IMR-90 (cell line): Measurements from ENCODE around the gene SUV39H2.

Experiments
- BHLHE40 ChIP-seq: fragments of 150-350 bp; IDR thresholded peaks from 2 replicates; pipeline ENCODE4 v1.6.1; 2016; ENCODE audit warnings: mild to moderate bottlenecking, low read depth, low read length
- CEBPB ChIP-seq: IDR thresholded peaks from 2 replicates; pipeline ENCODE4 v1.6.1; 2012; ENCODE audit warnings: low read depth, low read length, improper control_type of control experiment
- CHD1 ChIP-seq: IDR thresholded peaks from 2 replicates; pipeline ENCODE4 v1.6.1; 2012; ENCODE audit warnings: low read depth, low read length, improper control_type of control experiment
- CTCF ChIP-seq: conservative IDR thresholded peaks from 2 replicates; pipeline ENCODE4 v1.5.1; 2012; ENCODE audit warnings: mild to moderate bottlenecking, low read depth, low read length, improper control_type of control experiment
- FOS ChIP-seq: fragments of 150-350 bp; IDR thresholded peaks from 2 replicates; pipeline ENCODE4 v1.6.1; 2016; ENCODE audit warnings: low read depth, low read length
- MAFK ChIP-seq: IDR thresholded peaks from 2 replicates; pipeline ENCODE4 v1.6.1; 2012; ENCODE audit warnings: low read depth, low read length, improper control_type of control experiment
- MAZ ChIP-seq: IDR thresholded peaks from 2 replicates; pipeline ENCODE4 v1.6.1; 2012; ENCODE audit warnings: low read depth, mild to moderate bottlenecking, low read length, improper control_type of control experiment, moderate library complexity, borderline replicate concordance
- MXI1 ChIP-seq: IDR thresholded peaks from 2 replicates; pipeline ENCODE4 v1.6.1; 2012; ENCODE audit warnings: low read depth, mild to moderate bottlenecking, low read length, moderate library complexity, borderline replicate concordance
- POLR2A ChIP-seq: IDR thresholded peaks from 2 replicates; pipeline ENCODE4 v1.6.1; 2012; ENCODE audit warnings: mild to moderate bottlenecking, low read depth, low read length
- RAD21 ChIP-seq: IDR thresholded peaks from 2 replicates; pipeline ENCODE4 v1.6.1; 2012; ENCODE audit warnings: low read length, improper control_type of control experiment
- RCOR1 ChIP-seq: IDR thresholded peaks from 2 replicates; pipeline ENCODE4 v1.6.1; 2012; ENCODE audit warnings: mild to moderate bottlenecking, low read length, improper control_type of control experiment; ENCODE audit not compliant: insufficient replicate concordance
- RFX5 ChIP-seq: IDR thresholded peaks from 2 replicates; pipeline ENCODE4 v1.8.0; 2012; ENCODE audit warnings: low read depth, mild to moderate bottlenecking, low read length, moderate library complexity
- SMC3 ChIP-seq: fragments of 150-350 bp; IDR thresholded peaks from 2 replicates; pipeline ENCODE4 v1.6.1; 2016; ENCODE audit warnings: low read depth, mild to moderate bottlenecking, antibody characterized with exemption, low read length, moderate library complexity
- USF2 ChIP-seq: fragments of 150-350 bp; IDR thresholded peaks from 2 replicates; pipeline ENCODE4 v1.6.1; 2017; ENCODE audit warnings: mild to moderate bottlenecking, antibody characterized with exemption, low read length, low read depth

DNA sequence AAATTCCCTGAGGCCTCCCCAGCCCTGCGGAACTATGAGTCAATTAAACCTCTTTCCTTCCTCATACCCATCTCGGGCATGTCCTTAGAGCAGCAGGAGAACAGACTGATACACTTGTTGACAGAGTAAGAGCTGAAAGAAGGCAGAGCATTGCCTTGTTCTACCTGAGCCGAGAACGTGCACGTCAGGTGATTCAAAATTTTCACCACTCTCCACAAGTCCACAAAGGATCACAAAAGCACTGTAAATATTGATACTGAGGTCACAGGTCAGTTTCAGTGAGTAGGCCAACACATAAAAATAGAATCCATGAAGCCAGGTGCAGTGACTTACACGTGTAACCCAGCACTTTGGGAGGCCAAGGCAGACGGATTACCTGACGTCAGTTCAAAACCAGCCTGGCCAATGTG is 47.4 kb downstream of the SUV39H2 start:
- TF ChIP-seq CTCF (no peak), POLR2A (no peak), RCOR1 (no peak), SMC3 (no peak), CEBPB (no peak), USF2 (no peak), BHLHE40 (no peak), MAFK (no peak), RFX5 (no peak), CHD1 (no peak), MAZ (no peak), RAD21 (no peak), FOS (no peak), MXI1 (no peak)
